Psoas muscle (tissue), 8 donors: ENCODE measurements around the gene PTPRN. TPM values are rescaled to one million over a fixed set of nuclear protein-coding genes. Genes with fewer than 3 reads are reported as not detected.

ENCODE experiments used
- ATAC-seq, 4 donors: fragments of 200-7000 bp; cut with Tn5 transposase; one replicate each; pipeline ENCODE4 v1.9.1; 2020; ENCODE audit warnings: moderate library complexity in 3 of 4, mild to moderate bottlenecking in 2 of 4
- DNase-seq, 2 donors: peaks; one replicate each; pipeline ENCODE4 v3.0.0-alpha.2; 2020
- H3K27ac ChIP-seq: fragments of 200-600 bp; one replicate; pipeline ENCODE4 v1.8.0; 2022
- H3K27me3 ChIP-seq, 3 donors: fragments of 200-600 bp in 1 of 3; one replicate each; pipeline versions ENCODE4 v1.6.1 to v1.8.0; 2013 to 2022; ENCODE audit warnings: low read length in 2 of 3, mild to moderate bottlenecking in 2 of 3, moderate library complexity in 1 of 3; ENCODE audit not compliant: insufficient read depth in 3 of 3
- H3K36me3 ChIP-seq, 2 donors: fragments of 200-600 bp in 1 of 2; one replicate each; pipeline versions ENCODE4 v1.6.1 to v1.8.0; 2013 to 2022; ENCODE audit warnings: low read depth in 1 of 2, mild to moderate bottlenecking in 1 of 2, moderate library complexity in 1 of 2; ENCODE audit not compliant: insufficient read depth in 1 of 2
- H3K4me1 ChIP-seq: fragments of 200-600 bp; one replicate; pipeline ENCODE4 v1.8.0; 2022
- H3K4me3 ChIP-seq: fragments of 200-600 bp; one replicate; pipeline ENCODE4 v1.8.0; 2022; ENCODE audit warnings: mild to moderate bottlenecking
- H3K9me3 ChIP-seq: fragments of 200-600 bp; one replicate; pipeline ENCODE4 v1.8.0; 2022
- WGBS, 3 donors: extraction: QIAGEN DNeasy Blood & Tissue Kit; methylation state at CpG; one replicate each; pipeline versions ENCODE4 v1.1.6 to v1.1.7; 2013; 5-methylcytosine and 5-hydroxymethylcytosine counted together
- intact Hi-C, 2 donors: fragments of 100-400 bp; cut with DNase I; formaldehyde crosslinking; loops; one replicate each; pipeline versions ENCODE4 v1.11.0 to v1.14.2; 2022
- polyA plus RNA-seq, 3 donors: library from polyadenylated mRNA; stranded (reverse); fragments of 200-250 nt; gene quantifications; one replicate each; pipeline ENCODE4 v1.2.3, GENCODE V29; 2013
- total RNA-seq, 4 donors: library from RNA; stranded (reverse); fragmentation: NEBNext Ultra II Directional in 2 of 4; extraction: Animal tissue kit (Norgen Biotek cat#: 25700) in 2 of 4; gene quantifications; one replicate each; pipeline versions ENCODE4 v1.2.1 to v1.2.4, GENCODE V29; 2021 to 2023
- TF ChIP-seq, protein P1 (sequence below): fragments of 200-600 bp; IDR thresholded peaks from one replicate; pipeline ENCODE4 v1.8.0; 2022; ENCODE audit warnings: antibody characterized with exemption
- donor health status: healthy with polysubstance abuse.
- donor health status: DM: no; HTN: no; CAD: no; lungs with moderate emphysema.
- donor health status: Bipolar disorder and iron deficiency.
- donor health status: healthy.
- donor health status: DM: yes; HTN: yes; CAD: no.
- donor health status: DM: no; HTN: no; CAD: no.
- donor health status: DM: no; HTN: no; CAD: no.
- donor health status: DM: yes; HTN: yes; CAD: no.

PTPRN gene
- total and polyA plus RNA-seq, 7 donors, result 0.03 to 1.1 (median 0.17) TPM; not detected in 2

DNA sequence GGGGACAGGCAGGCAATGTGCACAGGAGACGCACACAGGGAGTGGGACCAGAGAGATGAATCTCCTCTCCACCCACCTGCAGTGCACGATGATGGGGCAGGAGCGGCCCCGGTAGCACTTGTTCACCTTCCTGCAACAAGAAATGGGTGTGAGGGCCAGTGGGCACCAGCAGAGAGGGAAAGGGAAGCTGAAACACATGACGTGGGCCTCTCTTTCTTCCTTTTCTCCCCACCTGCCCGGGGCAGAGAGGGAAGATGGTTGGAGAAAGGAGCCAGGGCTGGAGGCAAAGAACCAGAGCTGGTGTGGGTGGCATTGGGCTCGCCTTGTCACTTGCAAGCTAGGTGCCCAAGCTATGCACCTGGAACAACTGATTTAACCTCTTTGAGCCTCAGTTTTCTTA is 17.8 kb downstream of the PTPRN start:
- H3K4me1 ChIP-seq, result peaks cover 4% of the 10 kb centered on the region
- ATAC-seq, result no peak
- DNase-seq, result no peak
- H3K27me3 ChIP-seq, result no peaks in the 10 kb centered on the region
- H3K4me3 ChIP-seq, result no peak overlapping the region
- no peak overlapping the region for H3K27ac ChIP-seq
- H3K9me3 ChIP-seq, result no peaks in the 10 kb centered on the region
- TF ChIP-seq, protein P1, sequence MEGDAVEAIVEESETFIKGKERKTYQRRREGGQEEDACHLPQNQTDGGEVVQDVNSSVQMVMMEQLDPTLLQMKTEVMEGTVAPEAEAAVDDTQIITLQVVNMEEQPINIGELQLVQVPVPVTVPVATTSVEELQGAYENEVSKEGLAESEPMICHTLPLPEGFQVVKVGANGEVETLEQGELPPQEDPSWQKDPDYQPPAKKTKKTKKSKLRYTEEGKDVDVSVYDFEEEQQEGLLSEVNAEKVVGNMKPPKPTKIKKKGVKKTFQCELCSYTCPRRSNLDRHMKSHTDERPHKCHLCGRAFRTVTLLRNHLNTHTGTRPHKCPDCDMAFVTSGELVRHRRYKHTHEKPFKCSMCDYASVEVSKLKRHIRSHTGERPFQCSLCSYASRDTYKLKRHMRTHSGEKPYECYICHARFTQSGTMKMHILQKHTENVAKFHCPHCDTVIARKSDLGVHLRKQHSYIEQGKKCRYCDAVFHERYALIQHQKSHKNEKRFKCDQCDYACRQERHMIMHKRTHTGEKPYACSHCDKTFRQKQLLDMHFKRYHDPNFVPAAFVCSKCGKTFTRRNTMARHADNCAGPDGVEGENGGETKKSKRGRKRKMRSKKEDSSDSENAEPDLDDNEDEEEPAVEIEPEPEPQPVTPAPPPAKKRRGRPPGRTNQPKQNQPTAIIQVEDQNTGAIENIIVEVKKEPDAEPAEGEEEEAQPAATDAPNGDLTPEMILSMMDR, result no peak
- peaks cover 0 to 6% of the 10 kb centered on the region in 2 donors for H3K36me3 ChIP-seq
- intact Hi-C loops, result loop anchor here in 1 of 2 donors (10.0 kb wide), 1 partner anchor 47 kb away; the partner anchor contains the start of genes GLB1L and STK16
- WGBS, 3 donors, result 78 to 86% (median 84%) methylated on average over 6 to 7 of the region's 7 CpGs

- ATAC-seq (no peak), DNase-seq (peak in 1 of 2 donors; percentile 46)
- 83 to 84% (median 83%) methylated on average over 16 of the region's 16 CpGs for WGBS, 3 donors
- TF ChIP-seq, protein P1, result no peak
- no peak overlapping the region for H3K4me3 ChIP-seq
- H3K27ac ChIP-seq, result no peak overlapping the region
- H3K36me3 ChIP-seq, result peaks cover 0 to 11% of the 10 kb centered on the region in 2 donors
- intact Hi-C loops, result loop anchor here in 1 of 2 donors (10.0 kb wide), 1 partner anchor 46 kb away; the partner anchor contains the start of genes GLB1L and STK16
- H3K27me3 ChIP-seq, result no peaks in the 10 kb centered on the region
- peaks cover 4% of the 10 kb centered on the region for H3K4me1 ChIP-seq
- no peaks in the 10 kb centered on the region for H3K9me3 ChIP-seq
Observed at GRCh38 chr2:219290381-219291171, 18.6 kb downstream of the PTPRN start.

- no peaks in the 10 kb centered on the region for H3K9me3 ChIP-seq
- H3K27ac ChIP-seq, result peak overlapping the region; percentile 5
- ATAC-seq, result peak in 3 of 4 donors; percentile 17 to 24 (median 23)
- no peak overlapping the region for H3K4me3 ChIP-seq
- no peaks in the 10 kb centered on the region for H3K27me3 ChIP-seq
- H3K4me1 ChIP-seq, result no peaks in the 10 kb centered on the region
- intact Hi-C loops, result loop anchor here in 1 of 2 donors (10.0 kb wide), 1 partner anchor 45 kb away; the partner anchor contains the start of genes GLB1L and STK16
- H3K36me3 ChIP-seq, result peaks cover 0 to 20% of the 10 kb centered on the region in 2 donors
- WGBS, 3 donors, result 31 to 35% (median 33%) methylated on average over 16 of the region's 16 CpGs
- TF ChIP-seq, protein P1, result no peak
- peak; percentile 74 to 80 for DNase-seq
Observed at GRCh38 chr2:219289537-219290361, 19.5 kb downstream of the PTPRN start.

DNA sequence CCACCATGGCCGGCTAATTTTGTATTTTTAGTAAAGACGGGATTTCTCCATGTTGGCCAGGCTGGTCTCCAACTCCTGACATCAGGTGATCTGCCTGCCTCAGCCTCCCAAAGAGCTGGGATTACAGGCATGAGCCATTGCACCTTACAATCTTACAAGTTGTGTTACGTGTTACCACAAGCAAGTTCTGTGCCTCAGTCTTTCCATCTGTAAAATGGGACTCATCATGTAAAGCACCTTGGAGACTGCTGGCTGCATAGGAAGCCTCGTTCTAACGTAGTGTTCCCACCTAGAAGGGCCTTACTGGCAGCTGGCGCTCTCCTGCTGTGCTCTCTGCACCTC is 20.0 kb downstream of the PTPRN start:
- intact Hi-C loops, result no loop called here
- Histone ChIP-seq H3K36me3 (peaks cover 0 to 25% of the 10 kb centered on the region in 2 donors), H3K9me3 (no peaks in the 10 kb centered on the region), H3K27ac (peak overlapping the region; percentile 5), H3K4me1 (no peaks in the 10 kb centered on the region), H3K27me3 (no peaks in the 10 kb centered on the region), H3K4me3 (no peak overlapping the region)
- DNase-seq, result no peak
- TF ChIP-seq, protein P1, result no peak
- ATAC-seq, result no peak
- 50 to 68% (median 56%) methylated on average over 6 of the region's 6 CpGs for WGBS, 3 donors
